NCI-H2196 (cell line): Measurements from ENCODE around the gene ITGA11.

Experiments used
- DNase-seq: peaks from one replicate; lab custom pipeline; 2025; ENCODE audit not compliant: unreplicated experiment; lab: John Stamatoyannopoulos, UW

ITGA11 gene

GRCh38 chr15:68335251-68335650 is 96.7 kb downstream of the ITGA11 start:
- peak; percentile 47 for DNase-seq

GRCh38 chr15:68334661-68335124 is 97.3 kb downstream of the ITGA11 start:
- DNase-seq, result no peak

GRCh38 chr15:68333775-68334470 is 98.0 kb downstream of the ITGA11 start:
- no peak for DNase-seq

- DNase-seq, result no peak
Measured at GRCh38 chr15:68332266-68332665, 99.7 kb downstream of the ITGA11 start.

- no peak for DNase-seq
Measured at GRCh38 chr15:68330901-68331300, 101.1 kb downstream of the ITGA11 start.

GRCh38 chr15:68330416-68330815 is 101.5 kb downstream of the ITGA11 start:
- no peak for DNase-seq

GRCh38 chr15:68328964-68329363 is 103.0 kb downstream of the ITGA11 start:
- no peak for DNase-seq

GRCh38 chr15:68328443-68328842 is 103.5 kb downstream of the ITGA11 start:
- DNase-seq, result no peak

GRCh38 chr15:68326711-68327354 is 105.1 kb downstream of the ITGA11 start:
- DNase-seq, result no peak

GRCh38 chr15:68325726-68326125 is 106.2 kb downstream of the ITGA11 start:
- DNase-seq, result no peak

GRCh38 chr15:68322796-68323195 is 109.2 kb downstream of the ITGA11 start:
- no peak for DNase-seq

- no peak for DNase-seq
Measured at GRCh38 chr15:68321229-68321628, 110.7 kb downstream of the ITGA11 start.

- DNase-seq, result no peak
Measured at GRCh38 chr15:68319997-68320396, 112.0 kb downstream of the ITGA11 start.

- no peak for DNase-seq
Measured at GRCh38 chr15:68318931-68319909, 112.7 kb downstream of the ITGA11 start.

- DNase-seq, result no peak
Measured at GRCh38 chr15:68318008-68318835, 113.7 kb downstream of the ITGA11 start.

GRCh38 chr15:68317281-68318007 is 114.5 kb downstream of the ITGA11 start:
- no peak for DNase-seq

- no peak for DNase-seq
Measured at GRCh38 chr15:68316061-68316804, 115.7 kb downstream of the ITGA11 start.

- DNase-seq, result peak; percentile 11
Measured at GRCh38 chr15:68315495-68316031, 116.4 kb downstream of the ITGA11 start.

GRCh38 chr15:68315035-68315434 is 116.9 kb downstream of the ITGA11 start:
- DNase-seq, result no peak
